ENCODE results near the gene SLC35C1.
"Not testable (repeated sequence)": the region's sequence is repeated elsewhere in the genome, so short reads cannot be mapped to it uniquely, and the experiment has no call there.

The SLC35C1 gene

DNA sequence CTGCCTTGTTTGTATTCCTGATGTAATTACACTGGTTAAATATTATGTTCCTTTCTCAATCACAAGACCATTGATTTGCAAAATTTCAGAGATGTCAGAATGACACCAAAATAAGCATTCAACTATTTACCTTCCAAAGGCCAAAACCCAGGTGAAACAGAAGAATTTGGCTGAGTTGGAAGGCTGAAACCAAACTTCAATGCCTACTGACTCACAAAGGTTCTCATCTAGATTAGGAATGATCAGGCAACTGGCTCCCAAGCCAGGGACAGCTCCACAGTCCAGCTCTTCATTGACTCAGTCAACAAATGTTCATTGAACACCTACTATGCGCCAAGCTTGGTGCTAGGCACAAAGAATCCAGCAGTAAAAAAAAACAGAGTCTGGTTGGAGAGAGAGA is 13.4 kb upstream of the SLC35C1 start:
- no peak for DNase-seq

DNA sequence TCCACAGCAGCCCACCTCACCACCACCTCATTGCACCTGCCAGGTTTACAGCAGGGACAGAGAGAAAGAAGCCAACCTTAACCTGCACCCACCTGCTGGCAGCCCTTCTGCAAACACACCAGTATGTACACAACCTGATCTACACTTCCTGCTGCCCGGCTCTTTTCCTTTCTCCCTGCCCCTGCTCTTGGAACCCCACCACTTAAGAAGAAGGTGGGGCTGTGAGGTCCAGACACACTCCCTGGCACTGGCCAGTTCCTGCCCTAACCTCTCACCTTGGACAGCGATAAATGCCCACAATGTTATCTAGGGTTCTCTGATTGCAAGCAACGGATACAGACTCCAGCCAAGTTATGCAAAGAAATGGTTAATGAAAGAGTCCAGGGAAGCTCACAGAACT is 10.8 kb upstream of the SLC35C1 start:
- DNase-seq = no peak

DNA sequence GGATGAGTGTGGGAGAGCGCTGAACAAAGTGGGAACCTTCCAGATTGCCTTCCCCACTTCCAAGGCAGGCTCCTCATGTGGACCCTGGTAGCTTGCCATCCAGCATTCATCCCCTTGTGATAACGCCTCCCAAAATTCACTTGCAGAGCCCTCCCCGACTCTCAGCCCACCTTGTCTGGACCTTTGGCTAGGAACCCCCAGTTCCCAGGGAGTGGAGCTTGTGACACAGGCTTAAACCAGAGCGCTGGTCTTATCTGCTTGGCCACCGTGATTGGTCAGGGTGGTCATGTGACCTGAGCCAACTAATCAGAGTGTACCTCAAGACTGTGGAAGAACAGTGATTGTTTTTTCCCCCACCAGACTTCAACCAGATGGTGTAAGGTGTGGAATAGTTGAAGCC is 9.6 kb upstream of the SLC35C1 start:
- no peak for DNase-seq

DNA sequence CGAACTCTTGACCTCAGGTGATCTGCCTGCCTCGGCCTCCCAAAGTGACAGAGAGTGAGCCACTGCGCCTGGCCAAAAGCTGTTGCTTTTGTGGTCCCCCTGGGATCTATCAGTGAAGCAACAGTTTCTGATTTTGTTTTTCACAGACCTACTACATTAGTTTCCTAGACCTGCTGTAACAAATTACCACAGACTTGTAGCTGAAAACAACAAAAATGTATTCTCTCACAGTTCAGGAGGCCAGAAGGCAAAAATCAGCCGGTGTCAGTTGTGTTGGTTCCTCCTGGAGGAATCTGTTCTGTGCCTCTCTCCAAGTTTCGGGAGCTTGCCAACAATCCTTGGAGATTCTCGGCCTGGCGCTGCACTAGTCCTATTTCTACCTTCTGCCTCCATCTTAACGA is 8.5 kb upstream of the SLC35C1 start:
- no peak for DNase-seq

DNA sequence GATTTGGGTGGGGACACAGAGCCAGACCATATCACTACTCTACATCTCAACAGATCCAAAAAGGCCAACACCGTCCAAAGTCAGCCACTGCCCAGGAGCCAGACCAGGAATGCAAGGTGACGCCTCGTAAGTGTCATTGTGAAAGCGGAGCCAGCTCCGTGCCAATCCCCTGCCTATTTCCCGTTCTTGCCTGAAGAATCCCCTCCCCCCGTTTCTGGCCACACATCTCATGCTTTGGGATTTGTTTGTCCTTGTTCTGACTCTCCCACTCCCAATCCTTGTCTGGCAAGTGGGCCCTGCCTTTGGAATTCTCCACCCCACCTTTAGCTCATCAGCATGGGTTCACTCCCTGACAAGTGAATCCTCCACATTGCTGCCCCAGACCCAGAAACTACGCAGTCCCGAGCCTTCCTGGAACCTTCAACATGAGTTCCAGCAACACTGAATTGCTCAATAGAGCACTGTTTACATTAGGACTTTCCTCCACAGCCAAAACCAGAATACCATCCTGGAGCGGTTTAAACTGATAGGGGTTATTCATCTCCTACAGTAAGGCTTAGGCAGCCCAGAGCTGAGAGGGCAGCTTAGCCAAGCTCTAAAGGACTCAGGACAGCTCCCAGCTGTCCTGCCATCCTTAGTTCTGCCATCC is 6.0 kb upstream of the SLC35C1 start:
- DNase-seq = no peak

DNA sequence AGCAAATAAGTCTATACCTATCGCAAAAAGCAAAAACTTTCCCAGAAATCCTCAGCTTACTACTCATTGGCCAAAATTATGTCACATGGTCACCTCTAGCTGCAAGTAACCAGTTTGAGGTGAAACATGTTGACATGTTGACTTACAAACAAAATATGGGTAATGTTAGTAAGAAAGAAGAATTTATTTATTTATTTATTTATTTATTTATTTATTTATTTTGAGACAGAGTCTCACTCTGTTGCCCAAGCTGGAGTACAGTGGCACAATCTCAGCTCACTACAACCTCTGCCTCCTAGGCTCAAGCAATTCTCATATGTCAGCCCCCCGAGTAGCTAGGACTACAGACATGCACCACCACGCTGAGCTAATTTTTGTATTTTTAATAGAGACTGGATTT is 5.4 kb upstream of the SLC35C1 start:
- no peak for DNase-seq

DNA sequence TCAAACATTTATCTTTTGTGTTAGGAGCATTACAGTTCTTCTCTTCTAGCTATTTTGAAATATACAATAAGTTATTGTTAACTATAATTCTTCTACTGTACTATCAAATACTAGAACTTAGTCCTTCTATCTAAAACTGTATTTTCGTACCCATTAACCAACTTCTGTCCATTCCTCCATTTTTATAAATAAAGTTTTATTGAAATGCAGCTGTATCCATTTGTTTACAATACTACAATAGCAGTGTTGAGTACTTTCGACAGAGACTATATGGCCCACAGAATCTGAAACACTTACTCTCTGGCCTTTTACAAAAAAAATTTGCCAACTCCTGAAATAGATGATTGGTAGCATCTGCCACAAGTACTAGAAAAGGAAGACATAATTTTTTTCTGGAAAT is 4.7 kb upstream of the SLC35C1 start:
- DNase-seq = no peak

DNA sequence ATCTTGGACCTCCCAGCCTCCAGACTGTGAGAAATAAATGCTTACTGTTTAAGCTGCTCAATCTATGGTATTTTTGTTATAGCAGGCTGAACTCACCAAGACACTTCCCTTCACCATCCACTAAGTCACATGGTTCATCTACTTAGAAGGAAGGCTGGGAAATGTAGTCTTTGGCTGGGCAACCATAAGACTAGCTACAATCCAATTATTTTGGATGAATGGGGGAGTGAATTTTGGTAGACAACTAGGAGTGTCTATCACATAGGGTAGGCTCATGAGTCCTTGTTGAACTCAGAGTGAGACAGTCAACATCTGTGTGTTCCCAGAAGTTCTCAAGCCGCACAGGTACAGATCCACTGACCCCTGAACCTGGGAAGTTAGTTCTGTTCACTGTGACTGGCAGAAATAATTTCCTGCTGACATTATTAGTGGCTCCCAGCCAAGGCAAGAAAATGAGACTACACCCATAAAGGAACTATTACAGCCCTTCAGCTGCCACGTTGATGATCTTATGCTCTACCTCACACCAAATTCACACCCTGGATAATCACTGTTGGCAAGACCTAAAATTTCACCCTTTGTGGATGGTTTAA is 3.1 kb upstream of the SLC35C1 start:
- DNase-seq = no peak

DNA sequence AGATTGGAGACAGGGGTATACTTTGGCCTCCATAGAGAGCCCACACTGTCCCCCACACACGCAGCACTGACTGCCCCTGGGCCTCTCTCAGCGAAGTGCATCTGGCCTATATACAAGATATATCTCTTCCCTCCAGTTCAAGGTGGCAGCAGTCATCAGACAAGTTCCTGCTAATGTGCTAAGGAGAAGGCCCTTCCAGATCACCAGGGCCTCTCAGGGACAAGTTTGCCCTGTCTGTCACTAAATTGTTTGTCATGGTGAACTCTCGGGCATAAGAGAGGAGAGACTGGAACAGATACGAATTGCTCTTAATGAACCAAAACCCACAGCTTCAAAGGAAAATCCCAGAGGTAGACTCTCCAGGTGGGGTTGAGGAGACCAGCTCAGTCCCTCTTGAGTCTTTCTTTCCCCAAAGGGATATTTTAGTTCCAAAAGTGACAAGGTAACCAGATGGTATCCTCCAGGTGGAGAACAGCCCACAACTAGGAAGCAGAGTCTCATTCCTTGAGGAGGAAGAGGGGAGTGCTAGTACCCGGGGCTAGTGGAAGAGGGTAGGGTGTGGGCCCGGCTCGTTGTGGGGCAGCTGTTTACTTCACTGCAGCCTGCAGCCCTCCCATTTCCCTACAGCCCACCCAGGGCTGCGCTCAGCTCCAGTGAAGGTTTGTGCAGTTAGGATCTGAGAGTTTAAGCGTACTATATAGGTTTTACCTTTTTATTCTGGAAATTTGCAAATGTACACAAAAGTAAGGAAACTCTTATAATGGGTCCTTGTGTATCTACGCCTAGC is 2.2 kb upstream of the SLC35C1 start:
- DNase-seq = no peak

DNA sequence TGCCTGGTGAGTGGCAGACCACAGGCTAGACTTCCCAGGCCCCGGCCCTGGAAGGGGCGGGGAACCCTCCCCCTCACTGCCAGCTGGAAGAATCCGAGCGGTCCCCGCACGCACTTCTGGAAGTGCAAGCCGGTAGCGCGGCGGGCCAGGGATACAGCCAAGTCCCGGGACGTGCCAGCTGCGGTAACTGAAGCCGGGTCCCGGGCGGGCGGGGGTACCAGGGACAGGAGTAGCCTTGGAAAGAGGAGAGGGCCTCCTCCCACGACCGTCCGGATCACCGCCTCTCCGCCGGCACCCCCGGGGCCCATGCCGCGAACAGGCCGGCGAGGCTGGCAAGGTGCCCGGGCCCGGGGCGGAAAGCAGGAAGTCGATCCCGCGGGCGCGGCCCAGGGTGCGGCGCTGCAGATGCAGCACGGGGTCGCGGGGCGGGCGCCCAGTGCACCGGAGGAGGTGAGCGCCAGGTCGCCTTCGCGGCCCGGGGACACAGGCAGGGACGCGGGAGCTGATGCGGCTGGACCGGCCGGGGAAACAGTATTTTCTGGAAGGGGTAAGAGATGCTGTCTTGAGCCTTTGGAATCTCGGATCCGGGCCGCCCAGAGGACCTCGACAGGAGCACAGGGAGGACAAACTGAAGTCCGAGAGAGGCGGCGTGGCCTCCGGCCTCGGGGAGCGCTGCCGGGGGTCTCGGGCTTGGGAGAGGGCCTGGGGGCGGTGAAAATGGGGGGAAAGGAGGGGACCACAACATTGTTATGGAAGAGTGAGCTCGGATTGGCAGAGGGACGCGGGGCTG is 783 bp upstream of the SLC35C1 start:
- DNase-seq = peak; percentile 72 to 81

DNA sequence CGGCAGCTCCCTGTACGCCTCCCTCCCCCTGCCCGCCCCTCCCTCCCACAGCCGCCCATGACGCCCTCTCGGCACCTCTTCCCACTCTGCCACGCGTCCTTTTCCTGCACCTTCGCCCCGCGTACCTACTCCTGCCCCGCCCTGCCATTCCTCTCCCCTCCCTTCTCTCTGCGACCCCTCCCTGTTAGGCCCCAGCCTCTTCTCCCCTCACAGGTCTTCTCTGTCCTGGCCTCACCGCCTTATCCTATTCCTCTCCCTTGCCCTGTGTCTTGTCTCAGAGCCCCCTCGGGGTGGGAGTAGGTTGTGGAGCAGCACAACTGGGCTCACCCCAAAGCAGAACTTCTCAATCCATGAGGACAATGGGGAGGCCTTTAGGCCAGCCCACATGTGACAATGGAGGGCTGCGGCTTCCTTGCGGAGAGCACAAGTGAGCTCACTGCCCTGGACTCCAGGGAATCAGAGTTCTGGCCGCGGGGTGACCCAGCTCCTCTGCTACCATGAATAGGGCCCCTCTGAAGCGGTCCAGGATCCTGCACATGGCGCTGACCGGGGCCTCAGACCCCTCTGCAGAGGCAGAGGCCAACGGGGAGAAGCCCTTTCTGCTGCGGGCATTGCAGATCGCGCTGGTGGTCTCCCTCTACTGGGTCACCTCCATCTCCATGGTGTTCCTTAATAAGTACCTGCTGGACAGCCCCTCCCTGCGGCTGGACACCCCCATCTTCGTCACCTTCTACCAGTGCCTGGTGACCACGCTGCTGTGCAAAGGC is 539 bp downstream of the SLC35C1 start:
- DNase-seq = no peak

DNA sequence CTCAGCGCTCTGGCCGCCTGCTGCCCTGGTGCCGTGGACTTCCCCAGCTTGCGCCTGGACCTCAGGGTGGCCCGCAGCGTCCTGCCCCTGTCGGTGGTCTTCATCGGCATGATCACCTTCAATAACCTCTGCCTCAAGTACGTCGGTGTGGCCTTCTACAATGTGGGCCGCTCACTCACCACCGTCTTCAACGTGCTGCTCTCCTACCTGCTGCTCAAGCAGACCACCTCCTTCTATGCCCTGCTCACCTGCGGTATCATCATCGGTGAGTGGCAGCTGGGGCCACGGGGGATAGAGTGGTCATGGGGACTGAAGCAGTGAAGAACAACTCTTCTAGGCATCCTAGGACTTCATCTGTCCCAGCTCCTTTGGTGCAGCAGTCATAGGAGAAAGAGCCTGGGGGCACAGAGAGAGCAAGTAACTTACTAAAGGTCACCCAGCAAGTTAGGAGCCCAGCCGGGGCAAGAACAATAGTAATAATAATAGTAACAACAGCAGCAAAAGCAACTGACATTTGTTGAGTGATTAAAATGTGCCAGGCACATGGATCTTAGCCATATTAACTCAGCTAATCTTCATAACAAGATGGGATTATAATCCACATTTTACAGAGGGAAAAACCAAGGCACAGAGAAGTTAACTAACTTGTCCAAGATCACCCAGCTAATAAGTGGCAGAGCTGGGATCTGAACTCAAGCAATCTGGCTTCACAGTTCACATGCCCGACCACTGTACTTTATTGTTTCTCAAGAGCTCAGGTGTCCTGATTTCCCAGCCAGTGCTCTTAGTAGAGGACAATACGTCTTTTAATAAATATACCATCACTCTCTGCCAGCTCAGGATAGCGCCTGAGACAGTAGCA is 1.4 kb downstream of the SLC35C1 start:
- no peak for DNase-seq

DNA sequence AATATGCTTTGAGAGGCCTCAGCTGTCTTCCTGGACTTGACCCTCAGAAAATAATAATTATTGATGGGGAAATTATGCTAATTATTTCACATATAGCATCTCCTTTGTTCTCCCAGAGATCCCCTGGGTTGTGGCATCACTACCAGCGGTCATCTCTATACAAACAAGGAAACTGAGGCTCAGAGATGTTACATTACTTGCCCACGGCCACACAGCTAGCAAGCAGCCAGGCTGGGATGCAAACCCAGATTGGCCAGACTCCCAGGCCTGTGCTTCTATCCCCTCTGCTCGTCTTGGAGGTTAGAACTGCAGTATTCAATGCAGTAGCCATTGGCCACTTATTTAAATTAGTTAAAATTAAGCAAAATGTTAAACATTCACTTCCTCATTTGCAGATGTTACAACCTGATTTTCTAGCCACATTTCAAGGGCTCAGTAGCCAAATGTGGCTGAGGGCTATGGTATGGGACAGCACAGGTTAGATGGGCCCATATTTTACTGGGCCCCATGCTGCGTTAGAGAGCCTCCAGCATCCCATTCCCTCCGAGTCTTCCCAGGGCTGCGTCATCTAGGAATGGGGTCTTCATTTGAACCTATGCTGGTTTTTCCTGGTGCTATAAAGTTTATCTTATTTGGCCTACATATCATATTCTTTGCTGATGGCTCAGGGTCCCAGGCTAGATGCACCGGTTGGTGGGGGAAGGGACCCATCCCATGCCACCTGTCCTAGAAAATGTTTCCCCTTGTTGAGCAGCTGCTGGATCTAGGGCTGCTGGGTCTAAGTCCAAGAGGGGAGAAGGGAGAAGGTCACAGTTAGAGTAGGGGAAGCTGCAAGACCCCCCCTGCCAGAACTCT is 2.2 kb downstream of the SLC35C1 start:
- DNase-seq = no peak

DNA sequence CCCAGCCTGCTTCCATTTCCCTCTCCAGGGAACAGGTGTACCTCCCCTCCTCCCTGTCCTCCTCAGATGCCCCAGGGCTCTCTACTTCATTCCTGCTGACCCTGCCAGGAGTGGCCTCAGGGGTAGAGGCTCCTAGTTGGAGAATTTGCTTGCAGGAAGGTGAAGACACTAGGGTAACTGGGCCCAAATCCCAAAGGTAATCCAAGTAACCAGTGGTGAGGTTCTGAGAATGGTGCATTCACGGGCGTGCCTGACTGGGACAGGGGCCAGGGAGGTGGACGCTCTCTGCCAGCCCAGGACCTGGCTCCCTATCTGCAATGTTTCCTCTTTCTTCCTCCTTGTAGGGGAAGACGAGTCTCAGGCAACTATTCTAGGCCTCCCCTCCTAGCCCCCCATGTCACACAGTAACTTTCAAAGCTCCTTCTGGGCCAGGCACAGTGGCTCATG is 2.9 kb downstream of the SLC35C1 start:
- DNase-seq = no peak

DNA sequence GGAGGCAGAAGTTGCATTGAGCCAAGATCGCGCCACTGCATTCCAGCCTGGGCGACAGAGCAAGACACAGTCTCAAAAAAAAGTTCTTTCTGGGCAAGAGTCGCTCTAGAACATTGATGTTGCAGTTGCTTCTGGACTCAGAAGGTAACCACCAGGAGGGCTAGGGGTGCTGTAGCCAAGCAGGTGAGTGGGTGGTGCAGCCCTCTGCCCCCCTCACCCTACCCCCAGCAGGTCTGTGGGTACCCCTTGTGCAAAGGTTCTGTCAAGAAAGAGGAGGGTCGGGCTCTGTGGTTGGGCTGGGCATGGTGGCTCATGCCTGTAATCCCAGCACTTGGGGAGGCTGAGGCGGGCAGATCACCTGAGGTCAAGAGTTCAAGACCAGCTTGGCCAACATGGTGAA is 3.5 kb downstream of the SLC35C1 start:
- not testable (repeated sequence) for DNase-seq

DNA sequence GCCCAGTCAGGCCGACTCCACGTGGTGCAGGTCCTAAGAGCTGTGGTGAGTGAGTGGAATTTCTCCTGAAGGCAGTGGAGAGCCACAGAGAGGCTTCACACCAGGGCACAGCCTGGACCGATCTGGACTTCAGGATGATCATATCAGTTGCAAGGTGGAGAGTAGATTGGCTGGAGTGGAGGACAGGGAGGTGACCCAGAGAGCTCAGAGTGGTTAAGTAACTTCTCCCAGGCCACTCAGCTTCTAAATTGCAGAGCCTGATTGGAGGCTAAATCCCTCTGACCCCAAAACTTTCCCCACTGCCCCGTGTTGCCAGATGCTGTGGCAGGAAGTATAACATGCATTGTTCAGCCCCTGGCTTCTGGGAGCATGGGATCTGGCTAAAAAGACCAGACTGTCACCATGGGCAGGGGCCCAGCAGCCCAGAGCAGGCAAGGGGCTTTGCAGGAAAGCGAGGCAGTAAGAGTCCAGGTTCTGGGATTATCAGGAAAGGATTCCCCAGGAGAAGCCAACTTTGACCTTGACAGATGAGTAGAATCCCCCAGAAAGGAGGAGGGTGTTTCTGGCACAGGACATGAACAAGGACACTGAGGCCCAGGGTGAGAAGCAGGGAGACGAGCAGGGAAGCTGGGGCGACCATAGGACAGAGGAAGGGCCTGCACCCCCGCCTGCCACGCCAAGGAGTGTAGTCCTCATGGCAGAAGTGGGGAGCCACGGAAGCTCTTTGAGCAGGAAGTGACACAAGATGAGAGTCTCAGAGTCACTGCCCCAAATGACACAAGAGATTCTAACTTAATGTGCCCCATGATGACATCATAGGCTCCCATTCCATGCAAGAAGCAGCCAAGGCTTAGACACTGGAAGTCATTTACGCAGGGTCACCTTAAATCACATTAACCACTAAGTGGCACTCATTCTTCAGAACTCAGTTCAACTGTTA is 4.8 kb downstream of the SLC35C1 start:
- no peak for DNase-seq

DNA sequence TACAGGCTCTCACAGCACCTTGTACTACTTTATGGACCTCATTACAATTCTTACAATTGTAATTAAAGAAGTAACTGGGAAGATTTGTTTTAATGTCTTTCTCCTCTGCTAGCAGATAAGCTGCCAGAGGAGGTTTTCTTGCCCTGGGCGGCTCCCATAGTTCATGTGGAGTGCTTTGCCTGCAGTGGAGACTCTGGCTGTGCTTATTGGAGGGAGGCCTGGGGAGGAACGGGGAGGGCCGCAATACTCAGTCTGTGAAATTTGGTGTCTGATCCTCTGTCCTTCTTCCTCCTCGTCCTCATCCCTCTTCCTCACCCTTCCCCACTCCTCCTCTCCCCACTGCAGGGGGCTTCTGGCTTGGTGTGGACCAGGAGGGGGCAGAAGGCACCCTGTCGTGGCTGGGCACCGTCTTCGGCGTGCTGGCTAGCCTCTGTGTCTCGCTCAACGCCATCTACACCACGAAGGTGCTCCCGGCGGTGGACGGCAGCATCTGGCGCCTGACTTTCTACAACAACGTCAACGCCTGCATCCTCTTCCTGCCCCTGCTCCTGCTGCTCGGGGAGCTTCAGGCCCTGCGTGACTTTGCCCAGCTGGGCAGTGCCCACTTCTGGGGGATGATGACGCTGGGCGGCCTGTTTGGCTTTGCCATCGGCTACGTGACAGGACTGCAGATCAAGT is 5.6 kb downstream of the SLC35C1 start:
- DNase-seq = no peak

DNA sequence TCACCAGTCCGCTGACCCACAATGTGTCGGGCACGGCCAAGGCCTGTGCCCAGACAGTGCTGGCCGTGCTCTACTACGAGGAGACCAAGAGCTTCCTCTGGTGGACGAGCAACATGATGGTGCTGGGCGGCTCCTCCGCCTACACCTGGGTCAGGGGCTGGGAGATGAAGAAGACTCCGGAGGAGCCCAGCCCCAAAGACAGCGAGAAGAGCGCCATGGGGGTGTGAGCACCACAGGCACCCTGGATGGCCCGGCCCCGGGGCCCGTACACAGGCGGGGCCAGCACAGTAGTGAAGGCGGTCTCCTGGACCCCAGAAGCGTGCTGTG is 6.1 kb downstream of the SLC35C1 start:
- DNase-seq = no peak
